Measurements from ENCODE around the gene MN1.

DNA sequence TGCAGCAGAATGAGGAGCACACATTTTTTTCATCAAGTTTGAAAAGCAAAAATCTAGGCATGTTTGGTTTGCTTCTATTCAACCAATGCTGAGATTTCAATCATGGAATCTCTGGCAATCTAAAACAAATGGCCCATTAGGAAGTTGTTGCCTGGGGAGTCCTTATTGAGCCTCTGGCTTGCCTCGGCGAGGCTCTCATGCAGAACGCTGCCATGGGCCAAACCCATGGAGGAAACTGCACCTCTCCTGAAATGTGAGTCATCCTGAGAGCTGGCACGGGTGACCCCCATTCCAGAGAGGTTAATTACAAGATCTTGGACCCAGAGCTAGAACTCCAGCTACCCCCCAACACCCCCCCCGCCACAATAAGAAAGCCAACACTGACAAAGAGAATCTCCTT is 80.7 kb downstream of the MN1 start:
- TF ChIP-seq CTCF (conservative IDR thresholded peaks at IDR 0.05; ENCODE audit: low read depth, low read length) (no peak), RAD21 (IDR thresholded peaks at IDR 0.05; ENCODE audit: low read length) (no peak), MXI1 (IDR thresholded peaks at IDR 0.05; ENCODE audit: borderline replicate concordance, low read depth, low read length) (no peak), NFE2L2 (IDR thresholded peaks at IDR 0.05; ENCODE audit: low read depth, low read length) (no peak), BHLHE40 (IDR thresholded peaks at IDR 0.05; ENCODE audit: low read depth, low read length) (no peak), POLR2A (IDR thresholded peaks at IDR 0.05; ENCODE audit: low read depth, low read length) (no peak), SMC3 (IDR thresholded peaks at IDR 0.05; ENCODE audit: low read depth, low read length) (no peak)
- TF ChIP-seq, protein P1, sequence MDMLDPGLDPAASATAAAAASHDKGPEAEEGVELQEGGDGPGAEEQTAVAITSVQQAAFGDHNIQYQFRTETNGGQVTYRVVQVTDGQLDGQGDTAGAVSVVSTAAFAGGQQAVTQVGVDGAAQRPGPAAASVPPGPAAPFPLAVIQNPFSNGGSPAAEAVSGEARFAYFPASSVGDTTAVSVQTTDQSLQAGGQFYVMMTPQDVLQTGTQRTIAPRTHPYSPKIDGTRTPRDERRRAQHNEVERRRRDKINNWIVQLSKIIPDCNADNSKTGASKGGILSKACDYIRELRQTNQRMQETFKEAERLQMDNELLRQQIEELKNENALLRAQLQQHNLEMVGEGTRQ (IDR thresholded peaks at IDR 0.05; ENCODE audit: low read depth, low read length), result no peak
